ENCODE data around the gene CCDC154. TPM values are rescaled to one million over a fixed set of nuclear protein-coding genes. Genes with fewer than 3 reads are reported as not detected.

Gene CCDC154
- total RNA-seq, 4 donors from 2014 or later: 0.44 to 3.0 (median 2.7) TPM; not detected in 1

- no peaks in the 10 kb centered on the region for H3K27me3 ChIP-seq
- 86 to 95% methylated on average over 10 of the region's 10 CpGs for WGBS, 2 donors
Observed at GRCh38 chr16:1422076-1422475, 22.3 kb downstream of the CCDC154 start.

GRCh38 chr16:1420111-1420539 is 24.2 kb downstream of the CCDC154 start:
- Histone ChIP-seq H3K36me3 (peaks cover 0 to 13% (median 0%) of the 10 kb centered on the region in 3 donors), H3K4me3 (peak overlapping the region; percentile 53 to 95 (median 80)), H3K27ac (peak overlapping the region in 3 of 4 donors; percentile 83 to 94 (median 92)), H3K9me3 (no peaks in the 10 kb centered on the region), H3K4me1 (peaks cover 0 to 41% (median 10%) of the 10 kb centered on the region in 4 donors), H3K27me3 (no peaks in the 10 kb centered on the region)
- WGBS, 2 donors: 2% methylated on average over 17 to 22 of the region's 22 CpGs
- TF ChIP-seq EP300 (IDR thresholded peaks at IDR 0.05): no peak
- TF ChIP-seq POLR2A (IDR thresholded peaks at IDR 0.05): no peak
- TF ChIP-seq, protein P1, sequence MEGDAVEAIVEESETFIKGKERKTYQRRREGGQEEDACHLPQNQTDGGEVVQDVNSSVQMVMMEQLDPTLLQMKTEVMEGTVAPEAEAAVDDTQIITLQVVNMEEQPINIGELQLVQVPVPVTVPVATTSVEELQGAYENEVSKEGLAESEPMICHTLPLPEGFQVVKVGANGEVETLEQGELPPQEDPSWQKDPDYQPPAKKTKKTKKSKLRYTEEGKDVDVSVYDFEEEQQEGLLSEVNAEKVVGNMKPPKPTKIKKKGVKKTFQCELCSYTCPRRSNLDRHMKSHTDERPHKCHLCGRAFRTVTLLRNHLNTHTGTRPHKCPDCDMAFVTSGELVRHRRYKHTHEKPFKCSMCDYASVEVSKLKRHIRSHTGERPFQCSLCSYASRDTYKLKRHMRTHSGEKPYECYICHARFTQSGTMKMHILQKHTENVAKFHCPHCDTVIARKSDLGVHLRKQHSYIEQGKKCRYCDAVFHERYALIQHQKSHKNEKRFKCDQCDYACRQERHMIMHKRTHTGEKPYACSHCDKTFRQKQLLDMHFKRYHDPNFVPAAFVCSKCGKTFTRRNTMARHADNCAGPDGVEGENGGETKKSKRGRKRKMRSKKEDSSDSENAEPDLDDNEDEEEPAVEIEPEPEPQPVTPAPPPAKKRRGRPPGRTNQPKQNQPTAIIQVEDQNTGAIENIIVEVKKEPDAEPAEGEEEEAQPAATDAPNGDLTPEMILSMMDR (IDR thresholded peaks at IDR 0.05): no peak
- no peak for DNase-seq (ENCODE audit: low spot score in 2 of 2)

More at GRCh38 chr16:1422076-1422475, 22.3 kb downstream of the CCDC154 start:
- Histone ChIP-seq H3K4me3 (no peak overlapping the region), H3K27ac (peak overlapping the region in 2 of 4 donors; percentile 92 to 94), H3K36me3 (peaks cover 0 to 13% (median 0%) of the 10 kb centered on the region in 3 donors), H3K9me3 (no peaks in the 10 kb centered on the region), H3K4me1 (peaks cover 0 to 37% (median 10%) of the 10 kb centered on the region in 4 donors)
- no peak for DNase-seq (ENCODE audit: low spot score in 2 of 2)
- TF ChIP-seq EP300 (IDR thresholded peaks at IDR 0.05) (no peak), POLR2A (IDR thresholded peaks at IDR 0.05) (no peak)
- TF ChIP-seq, protein P1 (IDR thresholded peaks at IDR 0.05): no peak

DNA sequence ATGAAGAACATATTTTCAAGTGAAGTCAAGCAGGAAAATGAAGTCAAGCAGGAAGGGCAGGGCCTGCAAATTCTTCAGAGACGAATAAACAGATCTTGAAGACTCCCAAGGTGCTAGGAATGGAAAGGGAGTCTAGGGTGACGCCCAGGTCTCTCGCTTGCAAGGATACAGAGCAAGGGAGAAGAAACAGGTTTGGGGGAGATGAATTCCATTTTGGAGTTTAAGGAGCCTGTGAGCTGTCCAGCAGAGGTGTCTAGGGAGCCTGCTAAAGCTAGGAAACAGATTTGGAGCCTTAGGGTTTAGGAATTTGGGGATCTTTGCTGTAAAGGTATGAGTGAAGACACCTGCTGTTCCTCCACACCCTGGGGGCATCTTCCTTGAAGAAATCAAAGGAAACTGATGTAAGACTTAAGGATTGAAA is 27.8 kb downstream of the CCDC154 start:
- Histone ChIP-seq H3K9me3 (no peaks in the 10 kb centered on the region), H3K4me3 (no peak overlapping the region), H3K4me1 (peaks cover 0 to 67% (median 12%) of the 10 kb centered on the region in 4 donors), H3K27me3 (no peaks in the 10 kb centered on the region), H3K36me3 (peaks cover 0 to 28% (median 0%) of the 10 kb centered on the region in 3 donors), H3K27ac (no peak overlapping the region)
- no peak for DNase-seq (ENCODE audit: low spot score in 2 of 2)
- TF ChIP-seq, protein P1 (IDR thresholded peaks at IDR 0.05): no peak
- no peak for TF ChIP-seq EP300 (IDR thresholded peaks at IDR 0.05)
- no peak for TF ChIP-seq POLR2A (IDR thresholded peaks at IDR 0.05)
- 65 to 80% methylated on average over 3 of the region's 3 CpGs for WGBS, 2 donors

GRCh38 chr16:1414532-1415260 is 29.7 kb downstream of the CCDC154 start, which contains the start of gene UNKL:
TSS of gene UNKL (minus strand) at chr16:1414704. CDS start at chr16:1414691, 13 bp downstream.
- Histone ChIP-seq H3K4me3 (peak within 1 kb of the TSS; percentile 86 to 97 (median 92)), H3K27ac (peak within 1 kb of the TSS; percentile 70 to 95 (median 94)), H3K9me3 (no peaks in the 10 kb centered on the region), H3K4me1 (peaks cover 0 to 61% (median 6%) of the 10 kb centered on the region in 4 donors), H3K27me3 (no peaks in the 10 kb centered on the region), H3K36me3 (peaks cover 0 to 45% (median 0%) of the 10 kb centered on the region in 3 donors)
- 4 to 7% methylated on average over 6 to 15 of the region's 72 CpGs for WGBS, 2 donors
- DNase-seq (ENCODE audit: low spot score in 2 of 2): peak; percentile 47 to 48
- peak in 1 of 2 donors; percentile 32 for TF ChIP-seq POLR2A (IDR thresholded peaks at IDR 0.05)
- TF ChIP-seq, protein P1 (IDR thresholded peaks at IDR 0.05): no peak
